Measurements from ENCODE around the gene DEGS1.
"Not testable (repeated sequence)": the region's sequence is repeated elsewhere in the genome, so short reads cannot be mapped to it uniquely, and the experiment has no call there.

Gene DEGS1

GRCh38 chr1:224205438-224205840, 22.4 kb downstream of the DEGS1 start:
- Histone ChIP-seq H3K9ac (no peak overlapping the region), H2AFZ (ENCODE audit: low read depth) (no peak overlapping the region)

GRCh38 chr1:224205931-224206538, 23.0 kb downstream of the DEGS1 start:
- not testable (repeated sequence) for H2AFZ ChIP-seq (ENCODE audit: low read depth); H3K79me2 ChIP-seq (ENCODE audit: insufficient read depth, low read depth); H3K36me3 ChIP-seq (ENCODE audit: insufficient read depth); H3K27me3 ChIP-seq (ENCODE audit: insufficient read depth, low read depth); H3K9ac ChIP-seq; H3K4me1 ChIP-seq (ENCODE audit: low read depth, poor library complexity, severe bottlenecking); H4K20me1 ChIP-seq (ENCODE audit: insufficient read depth); H3K4me3 ChIP-seq (IDR thresholded peaks at IDR 0.05; ENCODE audit: insufficient read depth, low read depth, low read length); H3K27ac ChIP-seq; H3K4me2 ChIP-seq

More at GRCh38 chr1:224205438-224205840, 22.4 kb downstream of the DEGS1 start:
- Histone ChIP-seq H3K27ac (no peak overlapping the region), H3K4me2 (no peak overlapping the region), H3K4me1 (ENCODE audit: low read depth, poor library complexity, severe bottlenecking) (no peaks in the 10 kb centered on the region), H4K20me1 (ENCODE audit: insufficient read depth) (no peaks in the 10 kb centered on the region), H3K4me3 (IDR thresholded peaks at IDR 0.05; ENCODE audit: insufficient read depth, low read depth, low read length) (no peak overlapping the region), H3K36me3 (ENCODE audit: insufficient read depth) (no peaks in the 10 kb centered on the region), H3K79me2 (ENCODE audit: insufficient read depth, low read depth) (no peaks in the 10 kb centered on the region), H3K27me3 (ENCODE audit: insufficient read depth, low read depth) (no peaks in the 10 kb centered on the region)
- TF ChIP-seq CTCF (conservative IDR thresholded peaks at IDR 0.05; ENCODE audit: low read depth, low read length): no peak

- no peak overlapping the region for H2AFZ ChIP-seq (ENCODE audit: low read depth)
- H3K4me1 ChIP-seq (ENCODE audit: low read depth, poor library complexity, severe bottlenecking): no peaks in the 10 kb centered on the region
- H3K4me3 ChIP-seq (IDR thresholded peaks at IDR 0.05; ENCODE audit: insufficient read depth, low read depth, low read length): no peak overlapping the region
- H3K36me3 ChIP-seq (ENCODE audit: insufficient read depth): no peaks in the 10 kb centered on the region
- H3K27me3 ChIP-seq (ENCODE audit: insufficient read depth, low read depth): no peaks in the 10 kb centered on the region
- no peak overlapping the region for H3K9ac ChIP-seq
- no peak overlapping the region for H3K27ac ChIP-seq
- H3K4me2 ChIP-seq: no peak overlapping the region
- no peaks in the 10 kb centered on the region for H4K20me1 ChIP-seq (ENCODE audit: insufficient read depth)
- H3K79me2 ChIP-seq (ENCODE audit: insufficient read depth, low read depth): no peaks in the 10 kb centered on the region
- no peak for TF ChIP-seq CTCF (conservative IDR thresholded peaks at IDR 0.05; ENCODE audit: low read depth, low read length)
Measured at GRCh38 chr1:224211206-224211962, 28.3 kb downstream of the DEGS1 start.

GRCh38 chr1:224212618-224213061, 29.6 kb downstream of the DEGS1 start:
- Histone ChIP-seq H2AFZ (ENCODE audit: low read depth) (no peak overlapping the region), H4K20me1 (ENCODE audit: insufficient read depth) (no peaks in the 10 kb centered on the region), H3K4me2 (no peak overlapping the region), H3K9ac (no peak overlapping the region), H3K4me1 (ENCODE audit: low read depth, poor library complexity, severe bottlenecking) (no peaks in the 10 kb centered on the region), H3K36me3 (ENCODE audit: insufficient read depth) (no peaks in the 10 kb centered on the region), H3K27me3 (ENCODE audit: insufficient read depth, low read depth) (no peaks in the 10 kb centered on the region), H3K79me2 (ENCODE audit: insufficient read depth, low read depth) (no peaks in the 10 kb centered on the region), H3K4me3 (IDR thresholded peaks at IDR 0.05; ENCODE audit: insufficient read depth, low read depth, low read length) (no peak overlapping the region), H3K27ac (no peak overlapping the region)
- TF ChIP-seq CTCF (conservative IDR thresholded peaks at IDR 0.05; ENCODE audit: low read depth, low read length): no peak

Measured in KMS-11 (cell line).